ENCODE results near the gene MMD.
A peak's percentile ranks its signal among the peaks of the same experiment; 100 is the strongest.
"Not testable (repeated sequence)": the region's sequence is repeated elsewhere in the genome, so short reads cannot be mapped to it uniquely, and the experiment has no call there.

Gene MMD

DNA sequence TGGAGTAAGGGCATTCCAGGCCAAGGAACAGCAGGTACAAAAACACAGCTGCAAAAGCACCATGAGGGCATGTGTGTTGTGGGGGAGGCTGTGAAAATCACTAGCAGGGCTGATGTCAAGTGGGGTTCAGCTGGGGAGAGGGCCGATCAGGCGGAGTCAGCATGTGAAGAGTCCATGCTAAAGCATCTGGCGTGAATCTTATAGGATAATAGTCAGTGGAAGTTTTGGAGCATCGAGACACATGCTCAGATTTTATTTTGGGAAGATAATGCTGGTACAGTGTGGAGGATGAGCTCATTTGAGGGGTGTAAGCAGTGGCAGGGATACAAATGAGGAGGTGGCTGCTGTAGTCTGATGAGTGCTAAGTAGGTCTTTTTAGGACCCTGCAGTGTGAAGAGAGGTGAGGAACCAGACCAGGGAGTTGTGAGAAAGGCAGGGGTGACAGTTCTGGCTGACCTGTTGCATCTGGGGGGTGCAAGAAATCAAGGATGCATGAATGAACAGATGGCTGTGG lies 30.3 kb downstream of the MMD start:
- no peak for DNase-seq

DNA sequence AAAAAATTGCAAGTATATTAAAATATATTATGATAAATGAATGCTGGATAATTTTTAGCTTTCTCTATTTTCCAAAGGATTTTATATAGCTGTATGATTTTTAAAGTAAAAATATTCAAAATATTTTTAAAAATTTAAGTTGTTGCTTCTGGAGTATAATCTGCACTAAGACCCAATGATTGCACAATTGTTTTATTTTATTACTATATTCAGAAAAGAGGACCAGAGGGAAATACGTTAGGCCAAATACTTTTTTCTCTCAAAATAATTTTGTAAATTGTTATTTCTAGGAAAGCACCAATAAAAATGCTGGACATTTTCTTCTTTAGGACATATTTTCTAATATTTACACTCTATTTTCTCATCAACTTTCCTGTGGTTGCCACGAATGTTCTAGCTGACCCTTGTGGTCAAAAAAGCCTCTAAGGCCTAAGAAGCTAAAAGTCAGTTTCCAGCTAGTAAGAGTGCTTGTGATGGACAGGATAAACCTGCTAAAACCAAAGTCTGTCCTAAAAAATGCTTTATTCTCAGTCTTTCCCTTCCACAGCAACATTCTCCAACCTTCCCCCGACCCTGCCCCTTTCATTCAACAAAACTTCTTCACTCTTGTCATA lies 31.2 kb downstream of the MMD start:
- DNase-seq: no peak

DNA sequence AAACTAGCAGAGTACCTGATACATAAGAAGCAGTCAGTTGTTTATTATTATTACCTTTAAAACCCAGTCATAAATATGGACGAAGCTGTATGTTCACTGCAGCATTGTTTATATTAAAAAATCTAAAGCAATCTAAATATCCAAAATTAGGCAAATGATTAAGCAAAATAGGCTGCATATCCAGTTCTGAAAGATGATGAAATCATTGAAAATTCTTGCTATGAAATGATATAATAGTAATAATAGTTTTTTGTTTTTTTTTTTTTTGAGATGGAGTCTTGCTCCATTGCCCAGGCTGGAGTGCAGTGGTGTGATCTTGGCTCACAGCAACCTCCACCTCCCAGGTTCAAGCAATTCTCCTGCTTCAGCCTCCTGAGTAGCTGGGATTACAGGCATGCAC lies 31.9 kb downstream of the MMD start:
- DNase-seq: not testable (repeated sequence)

DNA sequence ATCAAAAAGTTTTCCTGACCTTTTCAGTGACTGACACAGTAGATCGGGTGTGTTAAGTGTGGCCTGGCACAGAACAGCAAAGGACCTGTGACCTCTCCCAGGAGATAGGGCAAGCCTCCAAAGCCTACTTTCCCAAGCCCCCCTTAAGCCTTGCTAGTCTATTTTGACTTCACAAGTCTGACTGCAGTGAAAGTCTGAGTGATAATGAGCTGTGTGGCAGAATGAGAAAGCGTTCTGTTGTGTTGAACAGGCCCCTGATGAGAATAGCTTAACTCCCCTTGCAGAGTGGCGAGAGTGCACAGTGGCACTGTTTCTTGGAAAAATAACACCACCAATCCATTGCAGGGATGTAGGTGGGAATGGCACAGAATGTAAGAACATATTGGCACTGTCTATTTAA lies 32.8 kb downstream of the MMD start:
- no peak for DNase-seq

DNA sequence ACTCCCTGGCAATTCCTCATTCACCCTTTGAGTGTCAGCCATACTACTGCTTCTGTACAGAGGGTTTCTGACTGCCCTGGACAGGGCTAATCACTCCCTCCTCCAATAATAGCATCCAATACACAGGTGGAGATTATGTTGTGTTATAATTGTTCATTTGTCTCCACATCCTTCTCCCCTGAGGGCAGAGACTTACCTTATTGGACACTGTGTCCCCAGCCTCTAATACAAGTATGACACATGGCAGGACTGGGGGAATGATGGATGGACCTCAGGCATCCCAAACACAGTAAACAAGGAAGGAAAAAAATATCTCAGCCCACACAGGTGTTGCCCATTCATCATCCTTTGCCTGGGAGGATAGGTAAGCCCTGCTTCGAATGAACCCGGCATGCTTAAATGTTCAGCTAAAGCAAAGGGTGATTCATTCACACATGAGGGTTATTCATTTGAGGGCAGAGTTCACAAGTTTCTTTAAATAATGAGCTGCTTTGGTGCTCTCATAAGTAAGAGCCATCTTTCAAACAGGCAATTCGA lies 34.8 kb downstream of the MMD start:
- DNase-seq: no peak

- no peak for DNase-seq
Observed at GRCh38 chr17:55384643-55385232, 36.9 kb downstream of the MMD start.

GRCh38 chr17:55383771-55384642 lies 37.6 kb downstream of the MMD start:
- no peak for DNase-seq

GRCh38 chr17:55381017-55381770 lies 40.4 kb downstream of the MMD start:
- DNase-seq: no peak

- no peak for DNase-seq
Observed at GRCh38 chr17:55377671-55378275, 43.9 kb downstream of the MMD start.

DNA sequence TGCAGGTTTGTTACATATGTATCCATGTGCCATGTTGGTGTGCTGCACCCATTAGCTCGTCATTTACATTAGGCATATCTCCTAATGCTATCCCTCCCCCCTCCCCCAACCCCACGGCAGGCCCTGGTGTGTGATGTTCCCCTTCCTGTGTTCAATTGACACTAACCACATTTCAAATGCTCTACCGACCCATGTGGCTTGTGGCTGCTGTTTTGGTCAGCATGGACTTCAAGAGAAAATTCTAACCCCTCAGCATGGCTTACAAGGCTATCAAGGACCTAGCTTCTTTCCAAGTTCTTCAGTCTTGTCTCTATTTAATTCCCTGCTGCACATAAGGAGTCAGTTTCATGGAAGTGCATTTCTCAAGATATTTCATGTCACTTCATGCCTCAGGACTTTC lies 52.9 kb downstream of the MMD start:
- DNase-seq: no peak

- DNase-seq: no peak
Observed at GRCh38 chr17:55366020-55366481, 55.6 kb downstream of the MMD start.

- no peak for DNase-seq
Observed at GRCh38 chr17:55363033-55363432, 58.6 kb downstream of the MMD start.

DNA sequence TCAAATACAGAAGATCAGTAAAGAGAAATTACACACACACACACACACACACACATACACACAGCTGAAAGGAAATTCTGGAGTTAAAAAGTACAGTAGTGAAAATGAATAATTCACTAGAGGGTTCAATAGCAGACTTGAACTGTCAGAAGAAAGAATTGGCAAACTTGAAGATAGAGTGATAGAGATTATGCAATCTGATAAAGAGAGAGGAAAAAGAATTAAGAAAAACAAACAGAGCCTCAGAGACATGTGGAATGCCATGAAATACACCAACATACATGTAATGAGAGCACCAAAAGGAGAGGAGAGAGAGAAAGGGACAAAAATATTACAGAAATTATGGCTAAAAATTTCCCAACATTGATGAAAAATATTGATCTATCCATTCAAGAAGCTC lies 60.7 kb downstream of the MMD start:
- DNase-seq: no peak

- peak; percentile 16 to 30 for DNase-seq
Observed at GRCh38 chr17:55356434-55357328, 65.0 kb downstream of the MMD start.

- no peak for DNase-seq
Observed at GRCh38 chr17:55354941-55355340, 66.7 kb downstream of the MMD start.

- no peak for DNase-seq
Observed at GRCh38 chr17:55354010-55354409, 67.6 kb downstream of the MMD start.

- no peak for DNase-seq
Observed at GRCh38 chr17:55351226-55351625, 70.4 kb downstream of the MMD start.

GRCh38 chr17:55350825-55351205 lies 70.8 kb downstream of the MMD start:
- no peak for DNase-seq

DNA sequence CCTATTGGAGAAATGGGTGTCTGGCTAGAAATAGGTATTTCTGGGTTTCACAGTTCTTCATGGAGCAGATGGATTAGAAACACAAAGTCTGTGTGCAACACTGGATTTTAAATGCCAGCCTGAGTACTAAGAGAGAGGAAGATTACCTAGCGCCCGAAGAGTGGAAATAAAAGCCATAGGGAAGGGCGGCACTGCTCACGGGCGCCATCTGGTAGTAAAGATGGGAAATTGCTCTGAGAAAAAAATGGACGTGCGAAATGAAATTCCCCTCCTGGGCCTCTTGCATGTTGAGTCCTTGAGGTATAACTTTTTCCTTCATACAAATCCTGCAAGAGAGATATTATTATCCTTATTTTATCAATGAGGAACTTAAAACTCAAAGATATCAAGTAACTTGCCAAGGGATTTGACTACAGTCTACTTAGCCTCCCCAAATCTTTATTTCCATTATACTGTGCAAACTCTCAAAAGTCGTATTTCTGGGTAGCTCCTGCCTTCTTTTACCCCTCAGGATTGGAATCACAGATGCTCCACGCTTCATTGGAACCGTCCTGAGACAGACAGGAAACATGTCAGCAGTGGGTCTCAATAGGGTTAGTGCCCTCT lies 72.8 kb downstream of the MMD start:
- no peak for DNase-seq

DNA sequence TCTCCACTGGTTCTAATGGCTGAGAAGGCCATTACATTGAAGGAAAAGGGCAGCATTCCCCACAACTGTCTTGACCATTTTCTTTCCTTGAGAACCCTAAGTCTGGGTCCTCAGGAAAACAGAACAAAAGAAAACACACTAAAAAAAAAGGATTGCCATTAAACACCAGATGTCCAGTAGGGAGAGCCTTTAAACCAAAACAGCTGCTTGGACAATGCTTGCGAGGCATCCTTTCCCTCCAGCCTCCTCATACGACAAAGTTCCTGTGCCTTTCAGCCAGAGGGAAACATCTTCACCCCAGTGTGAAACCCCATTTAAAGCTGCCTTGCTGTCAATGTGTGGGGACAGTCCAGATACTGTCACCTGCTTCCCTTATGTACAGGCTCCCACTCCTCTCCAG lies 74.3 kb downstream of the MMD start:
- DNase-seq: no peak

DNA sequence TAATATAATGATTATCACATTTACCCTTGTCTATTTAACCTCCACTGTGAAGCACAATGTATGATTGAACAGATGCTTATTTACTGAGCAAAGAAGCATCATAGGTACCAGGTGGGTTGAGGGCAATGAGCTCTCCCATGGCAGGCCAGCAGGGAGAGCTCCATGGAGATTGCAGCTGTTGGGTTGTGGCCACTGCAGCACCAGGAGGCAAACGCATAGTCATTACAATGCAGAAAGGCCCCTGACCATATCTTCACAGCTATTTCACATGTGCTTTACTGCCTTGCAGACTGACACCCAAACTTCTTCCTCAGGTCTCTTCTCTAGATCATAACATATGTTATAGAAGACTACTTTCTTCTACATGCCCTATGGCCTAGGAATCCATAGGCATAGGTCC lies 75.0 kb downstream of the MMD start:
- no peak for DNase-seq
